GM19193 (cell line): ENCODE measurements around the gene AMN.

Experiments
- POLR2A ChIP-seq: IDR thresholded peaks from 4 replicates; pipeline ENCODE4 v1.6.1; 2011; ENCODE audit not compliant: insufficient read depth, insufficient read length; ENCODE audit errors: extremely low read depth

The AMN gene

GRCh38 chr14:102971314-102971713 lies 48.9 kb downstream of the AMN start:
- no peak for TF ChIP-seq POLR2A

GRCh38 chr14:102971836-102972606 lies 49.6 kb downstream of the AMN start:
- TF ChIP-seq POLR2A: no peak

- TF ChIP-seq POLR2A: no peak
These were observed 51.3 kb downstream of the AMN start for GRCh38 chr14:102973706-102974285.

- no peak for TF ChIP-seq POLR2A
These were observed 53.2 kb downstream of the AMN start for GRCh38 chr14:102975662-102976061.

GRCh38 chr14:102977475-102977874 lies 55.0 kb downstream of the AMN start:
- TF ChIP-seq POLR2A: no peak

GRCh38 chr14:102979406-102979805 lies 56.9 kb downstream of the AMN start:
- no peak for TF ChIP-seq POLR2A

- TF ChIP-seq POLR2A: no peak
These were observed 57.9 kb downstream of the AMN start for GRCh38 chr14:102980409-102980810.
